GM21390 (cell line): ENCODE data around the gene FBXO41.

Source experiments
- ATAC-seq: cut with Tn5 transposase; IDR thresholded peaks from one replicate; pipeline ENCODE4 v1.9.1; 2021; ENCODE audit not compliant: unreplicated experiment

The FBXO41 gene

GRCh38 chr2:73246850-73247249, 37.4 kb downstream of the FBXO41 start:
- no peak for ATAC-seq

GRCh38 chr2:73244580-73244979, 39.7 kb downstream of the FBXO41 start:
- ATAC-seq: no peak

GRCh38 chr2:73243884-73244570, 40.3 kb downstream of the FBXO41 start:
- no peak for ATAC-seq

- ATAC-seq: no peak
Measured at GRCh38 chr2:73239776-73240175, 44.5 kb downstream of the FBXO41 start.

- no peak for ATAC-seq
Measured at GRCh38 chr2:73238976-73239375, 45.3 kb downstream of the FBXO41 start.

- no peak for ATAC-seq
Measured at GRCh38 chr2:73238149-73238548, 46.1 kb downstream of the FBXO41 start.

GRCh38 chr2:73237168-73237567, 47.1 kb downstream of the FBXO41 start:
- no peak for ATAC-seq

GRCh38 chr2:73235315-73236028, 48.8 kb downstream of the FBXO41 start:
- ATAC-seq: no peak

GRCh38 chr2:73233932-73234832, 50.1 kb downstream of the FBXO41 start, which contains the start of gene CCT7:
Gene CCT7, plus strand, starts transcription at chr2:73234308. Its CDS starts 71 bp downstream, at chr2:73234379.
- peak; percentile 59 for ATAC-seq

GRCh38 chr2:73233154-73233931, 50.9 kb downstream of the FBXO41 start, which contains the start of gene PRADC1:
Gene PRADC1, minus strand, starts transcription at chr2:73233239. Its CDS starts 79 bp downstream, at chr2:73233160.
- ATAC-seq: peak; percentile 89

GRCh38 chr2:73232403-73233153, 51.7 kb downstream of the FBXO41 start:
- peak; percentile 2 for ATAC-seq

GRCh38 chr2:73228631-73229030, 55.6 kb downstream of the FBXO41 start:
- no peak for ATAC-seq

- ATAC-seq: no peak
Measured at GRCh38 chr2:73227086-73227485, 57.2 kb downstream of the FBXO41 start.

- no peak for ATAC-seq
Measured at GRCh38 chr2:73225513-73226360, 58.5 kb downstream of the FBXO41 start.

GRCh38 chr2:73223821-73224220, 60.5 kb downstream of the FBXO41 start:
- no peak for ATAC-seq

GRCh38 chr2:73218298-73218697, 66.0 kb downstream of the FBXO41 start:
- ATAC-seq: no peak

GRCh38 chr2:73217826-73218225, 66.5 kb downstream of the FBXO41 start:
- ATAC-seq: no peak

- no peak for ATAC-seq
Measured at GRCh38 chr2:73217160-73217559, 67.1 kb downstream of the FBXO41 start.

GRCh38 chr2:73215254-73215653, 69.0 kb downstream of the FBXO41 start:
- no peak for ATAC-seq
